Caco-2 (cell line): ENCODE data around the gene AP1S3. TPM values are rescaled to one million over a fixed set of nuclear protein-coding genes. Genes with fewer than 3 reads are reported as not detected.
"Not testable (repeated sequence)": the region's sequence is repeated elsewhere in the genome, so short reads cannot be mapped to it uniquely, and the experiment has no call there.

ENCODE experiments used
- BruUV-seq: library from RNA; stranded (reverse); fragments of 400-500 nt; replicated peaks from 2 replicates; lab custom pipeline; 2021; lab: Mats Ljungman, UMichigan
- CTCF ChIA-PET: fragments of 300-600 bp; sonication (Branson Sonifier 250); formaldehyde crosslinking; loops from one replicate; lab custom pipeline; 2022; ENCODE audit warnings: antibody characterized with exemption; lab: Charles Lee
- POLR2A ChIA-PET: fragments of 300-600 bp; sonication (Branson Sonifier 250); formaldehyde crosslinking; loops from one replicate; lab custom pipeline; 2022; ENCODE audit warnings: antibody characterized with exemption; lab: Charles Lee
- DNase-seq, 2 experiments: peaks; one replicate each; pipeline versions ENCODE4 v3.0.0 to v3.0.0-alpha.2; 2020 to 2022
- H3K27me3 ChIP-seq: replicated peaks from 2 replicates; pipeline ENCODE4 v1.6.0; 2011; ENCODE audit warnings: low read length; ENCODE audit not compliant: control insufficient read depth, insufficient read depth
- H3K36me3 ChIP-seq: 2 replicates; pipeline ENCODE4 v1.5.1; 2011; ENCODE audit warnings: low read length; ENCODE audit not compliant: control insufficient read depth, insufficient read depth
- H3K4me1 ChIP-seq: fragments of 250-450 bp; sonication (Bioruptor Pico); 2 replicates; pipeline ENCODE4 v1.5.1; 2020; ENCODE audit warnings: mild to moderate bottlenecking
- H3K4me3 ChIP-seq: 2 replicates; pipeline ENCODE4 v1.5.1; 2011; ENCODE audit warnings: low read depth, mild to moderate bottlenecking, control low read depth, low read length
- H3K9me3 ChIP-seq: fragments of 250-450 bp; sonication (Bioruptor Pico); 2 replicates; pipeline ENCODE4 v1.5.1; 2020; ENCODE audit warnings: mild to moderate bottlenecking, moderate library complexity
- H3K27ac Mint-ChIP-seq: one replicate; pipeline ENCODE4 v1.8.0; 2022; ENCODE audit warnings: mixed read lengths; ENCODE audit not compliant: unreplicated experiment
- H3K27me3 Mint-ChIP-seq: one replicate; pipeline ENCODE4 v1.8.0; 2022; ENCODE audit warnings: mixed read lengths; ENCODE audit not compliant: insufficient read depth, unreplicated experiment
- H3K36me3 Mint-ChIP-seq: one replicate; pipeline ENCODE4 v1.8.0; 2022; ENCODE audit warnings: mild to moderate bottlenecking, mixed read lengths; ENCODE audit not compliant: insufficient read depth, unreplicated experiment
- H3K4me1 Mint-ChIP-seq: one replicate; pipeline ENCODE4 v1.8.0; 2022; ENCODE audit warnings: low read depth, mixed read lengths; ENCODE audit not compliant: unreplicated experiment
- H3K4me3 Mint-ChIP-seq: one replicate; pipeline ENCODE4 v1.8.0; 2022; ENCODE audit warnings: mild to moderate bottlenecking, moderate library complexity, mixed read lengths; ENCODE audit not compliant: unreplicated experiment
- H3K9me3 Mint-ChIP-seq: one replicate; pipeline ENCODE4 v1.8.0; 2022; ENCODE audit warnings: mixed read lengths; ENCODE audit not compliant: unreplicated experiment
- intact Hi-C: fragments of 100-400 bp; cut with micrococcal nuclease; formaldehyde crosslinking; loops from one replicate; pipeline ENCODE4 v1.10.0; 2022; ENCODE audit not compliant: unreplicated experiment
- total RNA-seq: library from RNA; stranded (reverse); gene quantifications from 2 replicates; pipeline ENCODE4 v1.2.3, GENCODE V29; 2022
- TF ChIP-seq, protein P1 (sequence below), 2 experiments: fragments of 200-600 bp in 1 of 2; IDR thresholded peaks; 1 replicate in 1 of 2; 2 replicates in 1 of 2; pipeline versions ENCODE4 v1.5.1 to v1.8.0; 2011 to 2022; ENCODE audit warnings: antibody characterized with exemption in 1 of 2, control low read depth in 1 of 2, inconsistent platforms in 1 of 2, low read depth in 1 of 2, low read length in 1 of 2, mild to moderate bottlenecking in 1 of 2, moderate library complexity in 1 of 2; ENCODE audit not compliant: insufficient read depth in 1 of 2, severe bottlenecking in 1 of 2, unreplicated experiment in 1 of 2

Gene AP1S3
- total RNA-seq, 1 experiment from 2014 or later, result 180 TPM

DNA sequence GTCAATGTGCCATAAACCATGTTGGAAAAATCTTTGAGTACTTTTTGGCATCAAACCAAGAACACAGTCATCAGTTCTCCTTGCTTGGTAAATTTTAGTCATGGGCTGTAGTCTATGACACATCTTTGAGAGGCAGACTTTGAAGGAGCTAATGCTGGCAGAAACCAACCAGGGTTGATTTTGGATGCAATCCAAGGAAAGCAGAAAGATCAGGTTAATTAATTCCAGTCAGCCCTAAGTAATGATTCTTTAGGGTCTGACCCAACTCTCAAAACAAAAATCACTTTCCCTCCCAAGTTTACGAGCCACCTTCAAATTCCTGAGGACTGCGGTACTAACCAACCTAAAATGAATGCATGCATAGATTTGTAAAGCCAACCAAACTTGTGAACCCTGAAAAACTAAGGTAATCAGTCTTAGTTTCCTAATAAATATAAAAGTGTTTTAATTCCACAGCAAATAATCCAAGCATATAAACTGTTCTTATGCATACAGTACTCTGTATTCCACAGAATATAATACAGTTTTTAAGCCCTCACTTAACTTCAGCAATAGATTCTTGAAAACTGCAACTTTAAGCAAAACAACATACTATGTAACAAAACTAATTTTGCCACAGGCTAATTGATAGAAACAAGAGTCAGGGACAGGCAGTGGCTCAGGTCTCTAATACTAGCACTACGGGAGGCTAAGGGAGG, 22.0 kb downstream of the AP1S3 start:
- Histone ChIP-seq H3K9me3 (no peaks in the 10 kb centered on the region), H3K4me3 (no peak overlapping the region), H3K27me3 (no peaks in the 10 kb centered on the region), H3K36me3 (no peaks in the 10 kb centered on the region), H3K4me1 (peaks cover 18% of the 10 kb centered on the region)
- intact Hi-C loops, result no loop called here
- H3K27ac Mint-ChIP-seq, result peak overlapping the region; percentile 42
- peaks cover 56% of the 10 kb centered on the region for H3K36me3 Mint-ChIP-seq
- no peak for DNase-seq
- peaks cover 29% of the 10 kb centered on the region for H3K4me1 Mint-ChIP-seq
- no peak overlapping the region for H3K4me3 Mint-ChIP-seq
- H3K27me3 Mint-ChIP-seq, result no peaks in the 10 kb centered on the region
- no TSS peak for BruUV-seq
- ChIA-PET CTCF (no interaction called here), POLR2A (no interaction called here)
- TF ChIP-seq, protein P1, sequence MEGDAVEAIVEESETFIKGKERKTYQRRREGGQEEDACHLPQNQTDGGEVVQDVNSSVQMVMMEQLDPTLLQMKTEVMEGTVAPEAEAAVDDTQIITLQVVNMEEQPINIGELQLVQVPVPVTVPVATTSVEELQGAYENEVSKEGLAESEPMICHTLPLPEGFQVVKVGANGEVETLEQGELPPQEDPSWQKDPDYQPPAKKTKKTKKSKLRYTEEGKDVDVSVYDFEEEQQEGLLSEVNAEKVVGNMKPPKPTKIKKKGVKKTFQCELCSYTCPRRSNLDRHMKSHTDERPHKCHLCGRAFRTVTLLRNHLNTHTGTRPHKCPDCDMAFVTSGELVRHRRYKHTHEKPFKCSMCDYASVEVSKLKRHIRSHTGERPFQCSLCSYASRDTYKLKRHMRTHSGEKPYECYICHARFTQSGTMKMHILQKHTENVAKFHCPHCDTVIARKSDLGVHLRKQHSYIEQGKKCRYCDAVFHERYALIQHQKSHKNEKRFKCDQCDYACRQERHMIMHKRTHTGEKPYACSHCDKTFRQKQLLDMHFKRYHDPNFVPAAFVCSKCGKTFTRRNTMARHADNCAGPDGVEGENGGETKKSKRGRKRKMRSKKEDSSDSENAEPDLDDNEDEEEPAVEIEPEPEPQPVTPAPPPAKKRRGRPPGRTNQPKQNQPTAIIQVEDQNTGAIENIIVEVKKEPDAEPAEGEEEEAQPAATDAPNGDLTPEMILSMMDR (IDR thresholded peaks at IDR 0.05; ENCODE audit: insufficient read depth in 1 of 2, low read depth in 1 of 2, low read length in 1 of 2, severe bottlenecking in 1 of 2, unreplicated experiment in 1 of 2), result no peak
- H3K9me3 Mint-ChIP-seq, result no peaks in the 10 kb centered on the region

DNA sequence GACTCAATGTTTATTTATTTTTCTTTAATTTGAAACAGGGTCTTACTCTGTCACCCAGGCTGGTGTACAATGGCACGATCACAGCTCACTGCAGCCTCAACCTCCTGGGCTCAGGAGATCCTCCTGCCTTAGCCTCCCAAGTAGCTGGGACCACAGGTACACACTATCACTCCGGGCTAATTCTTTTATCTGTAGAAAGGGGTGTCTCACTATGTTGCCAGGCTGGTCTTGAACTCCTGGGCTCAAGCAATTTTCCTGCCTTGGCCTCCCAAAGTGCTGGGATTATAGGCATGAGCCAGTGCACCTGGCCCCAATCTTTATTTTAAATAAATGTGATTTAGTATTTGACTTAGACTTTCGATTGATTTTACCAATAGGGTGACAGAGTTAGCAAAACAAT, 22.6 kb downstream of the AP1S3 start:
- H3K36me3 ChIP-seq, H3K9me3 Mint-ChIP-seq, H3K4me3 Mint-ChIP-seq, H3K4me3 ChIP-seq, CTCF ChIA-PET, H3K9me3 ChIP-seq, H3K27me3 Mint-ChIP-seq, POLR2A ChIA-PET, intact Hi-C loops, H3K27ac Mint-ChIP-seq, DNase-seq, BruUV-seq, H3K27me3 ChIP-seq: not testable (repeated sequence)
- peaks cover 18% of the 10 kb centered on the region for H3K4me1 ChIP-seq
- peaks cover 62% of the 10 kb centered on the region for H3K36me3 Mint-ChIP-seq
- peaks cover 29% of the 10 kb centered on the region for H3K4me1 Mint-ChIP-seq

DNA sequence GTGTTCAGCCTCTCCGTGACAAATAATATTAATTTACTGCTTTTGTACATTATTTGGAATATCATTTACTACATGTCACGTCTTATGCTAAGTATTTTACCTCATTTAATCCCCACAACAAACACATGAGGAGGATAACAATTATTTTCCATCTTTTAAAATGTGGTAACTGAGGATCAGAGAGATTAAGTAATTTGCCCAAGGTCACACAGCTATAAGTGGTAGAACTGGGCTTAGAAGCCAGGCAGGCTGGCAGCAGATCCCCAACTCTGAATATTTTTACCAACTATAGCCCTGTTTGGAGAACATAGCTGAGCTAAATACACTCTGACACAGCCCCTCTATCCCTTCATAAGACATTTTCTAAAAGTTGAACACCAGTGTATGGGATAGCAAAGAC, 24.1 kb downstream of the AP1S3 start:
- H3K4me1 Mint-ChIP-seq, result peaks cover 29% of the 10 kb centered on the region
- no peaks in the 10 kb centered on the region for H3K9me3 Mint-ChIP-seq
- peaks cover 13% of the 10 kb centered on the region for H3K4me1 ChIP-seq
- H3K27me3 Mint-ChIP-seq, result no peaks in the 10 kb centered on the region
- intact Hi-C loops, result no loop called here
- H3K4me3 ChIP-seq, result no peak overlapping the region
- no peak overlapping the region for H3K4me3 Mint-ChIP-seq
- CTCF ChIA-PET, result no interaction called here
- DNase-seq, result no peak
- BruUV-seq, result no TSS peak
- no peaks in the 10 kb centered on the region; the same call in 1 of the 2 replicates for H3K36me3 ChIP-seq
- TF ChIP-seq, protein P1 (IDR thresholded peaks at IDR 0.05; ENCODE audit: insufficient read depth in 1 of 2, low read depth in 1 of 2, low read length in 1 of 2, severe bottlenecking in 1 of 2, unreplicated experiment in 1 of 2), result no peak
- peaks cover 75% of the 10 kb centered on the region for H3K36me3 Mint-ChIP-seq
- H3K27me3 ChIP-seq, result no peaks in the 10 kb centered on the region
- H3K9me3 ChIP-seq, result no peaks in the 10 kb centered on the region
- no peak overlapping the region for H3K27ac Mint-ChIP-seq
- POLR2A ChIA-PET, result no interaction called here
